Ascending aorta (tissue), 2 donors: ENCODE measurements around the gene UBE2L6. TPM values are rescaled to one million over a fixed set of nuclear protein-coding genes. Genes with fewer than 3 reads are reported as not detected.

Experiments
- DNase-seq, 2 donors: peaks; one replicate each; pipeline ENCODE4 v3.0.0-alpha.2; 2019; ENCODE audit warnings: low spot score in 2 of 2
- H3K27ac ChIP-seq, 2 donors: fragments of 200-600 bp; sonication (generic); one replicate each; pipeline ENCODE4 v1.5.1; 2016 to 2017; ENCODE audit warnings: mild to moderate bottlenecking in 1 of 2
- H3K27me3 ChIP-seq: fragments of 200-600 bp; sonication (generic); one replicate; pipeline ENCODE4 v1.5.1; 2017
- H3K36me3 ChIP-seq, 2 donors: fragments of 200-600 bp; sonication (generic); one replicate each; pipeline ENCODE4 v1.5.1; 2016
- H3K4me1 ChIP-seq, 2 donors: fragments of 200-600 bp; sonication (generic); one replicate each; pipeline ENCODE4 v1.5.1; 2016 to 2017; ENCODE audit warnings: mild to moderate bottlenecking in 1 of 2
- H3K4me3 ChIP-seq, 2 donors: fragments of 200-600 bp; sonication (generic); one replicate each; pipeline ENCODE4 v1.5.1; 2016 to 2017; ENCODE audit warnings: mild to moderate bottlenecking in 1 of 2
- H3K9me3 ChIP-seq, 2 donors: fragments of 200-600 bp; sonication (generic); one replicate each; pipeline ENCODE4 v1.5.1; 2016
- intact Hi-C: fragments of 100-400 bp; cut with DNase I; formaldehyde crosslinking; loops from one replicate; pipeline ENCODE4 v1.15.1; 2023
- total RNA-seq: library from RNA; depleted of rRNA; stranded (reverse); fragments of >200 nt; gene quantifications from one replicate; pipeline ENCODE4 v1.1.0, GENCODE V29; 2016
- TF ChIP-seq, protein P1 (sequence below), 3 experiments: fragments of 200-600 bp in 2 of 3; fragments of 450-650 bp in 1 of 3; sonication (generic) in 2 of 3; IDR thresholded peaks; one replicate each; pipeline ENCODE4 v1.5.1; 2016 to 2019; ENCODE audit warnings: antibody characterized with exemption in 3 of 3, mild to moderate bottlenecking in 1 of 3, moderate library complexity in 1 of 3

UBE2L6 gene
- total RNA-seq, 1 donor from 2014 or later: 44.9 TPM

DNA sequence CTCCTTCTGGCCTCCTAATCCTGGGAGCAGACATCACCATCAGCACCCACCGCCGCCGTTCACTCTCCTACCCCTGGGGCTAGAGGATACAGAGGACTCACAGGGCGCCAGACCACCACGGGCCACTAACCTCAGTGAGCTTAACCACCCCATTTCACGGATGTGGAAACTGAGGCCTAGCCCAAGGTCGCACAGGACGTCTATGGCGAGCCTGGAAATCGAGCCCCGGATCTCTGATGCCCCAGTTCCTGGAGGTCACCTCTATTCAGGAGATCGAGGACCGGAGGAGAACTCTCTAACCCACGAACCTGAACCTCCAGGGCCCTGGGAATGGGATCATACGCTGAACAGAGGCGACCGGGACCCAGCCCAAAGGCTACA is 37.3 kb downstream of the UBE2L6 start:
- no peak for DNase-seq
- Histone ChIP-seq H3K4me1 (peaks cover 5 to 12% of the 10 kb centered on the region in 2 donors), H3K36me3 (peaks cover 0 to 3% of the 10 kb centered on the region in 2 donors), H3K4me3 (peak overlapping the region; percentile 67), H3K27me3 (no peaks in the 10 kb centered on the region), H3K27ac (peak overlapping the region; percentile 56 to 63), H3K9me3 (no peaks in the 10 kb centered on the region)
- intact Hi-C loops: loop anchor here (1.0 to 5.0 kb wide), 4 partner anchors 31 to 203 kb away; partner anchors contain the start of genes MED19, TMX2 and UBE2L6
- TF ChIP-seq, protein P1, sequence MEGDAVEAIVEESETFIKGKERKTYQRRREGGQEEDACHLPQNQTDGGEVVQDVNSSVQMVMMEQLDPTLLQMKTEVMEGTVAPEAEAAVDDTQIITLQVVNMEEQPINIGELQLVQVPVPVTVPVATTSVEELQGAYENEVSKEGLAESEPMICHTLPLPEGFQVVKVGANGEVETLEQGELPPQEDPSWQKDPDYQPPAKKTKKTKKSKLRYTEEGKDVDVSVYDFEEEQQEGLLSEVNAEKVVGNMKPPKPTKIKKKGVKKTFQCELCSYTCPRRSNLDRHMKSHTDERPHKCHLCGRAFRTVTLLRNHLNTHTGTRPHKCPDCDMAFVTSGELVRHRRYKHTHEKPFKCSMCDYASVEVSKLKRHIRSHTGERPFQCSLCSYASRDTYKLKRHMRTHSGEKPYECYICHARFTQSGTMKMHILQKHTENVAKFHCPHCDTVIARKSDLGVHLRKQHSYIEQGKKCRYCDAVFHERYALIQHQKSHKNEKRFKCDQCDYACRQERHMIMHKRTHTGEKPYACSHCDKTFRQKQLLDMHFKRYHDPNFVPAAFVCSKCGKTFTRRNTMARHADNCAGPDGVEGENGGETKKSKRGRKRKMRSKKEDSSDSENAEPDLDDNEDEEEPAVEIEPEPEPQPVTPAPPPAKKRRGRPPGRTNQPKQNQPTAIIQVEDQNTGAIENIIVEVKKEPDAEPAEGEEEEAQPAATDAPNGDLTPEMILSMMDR (IDR thresholded peaks at IDR 0.05): no peak

DNA sequence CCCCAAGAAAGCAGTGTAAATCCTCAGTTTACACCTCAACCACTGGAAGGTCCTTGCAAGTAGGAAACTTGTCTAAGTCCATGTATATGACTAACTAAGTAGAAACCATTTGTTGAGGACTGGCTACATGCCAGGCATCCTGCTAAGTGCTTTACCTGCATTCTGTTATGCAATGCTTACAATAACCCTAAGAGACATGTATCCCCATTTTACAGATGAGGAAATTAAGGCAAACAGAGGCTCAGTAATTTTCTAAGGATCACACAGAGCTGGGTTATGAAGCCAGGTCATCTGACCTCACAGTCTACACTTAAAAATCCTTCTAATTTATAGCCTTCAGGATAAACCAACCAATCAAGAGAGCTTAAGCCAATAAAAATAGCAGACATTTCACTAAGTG is 38.5 kb downstream of the UBE2L6 start:
- Histone ChIP-seq H3K4me1 (peaks cover 5 to 12% of the 10 kb centered on the region in 2 donors), H3K36me3 (peaks cover 0 to 3% of the 10 kb centered on the region in 2 donors), H3K9me3 (no peaks in the 10 kb centered on the region), H3K27ac (no peak overlapping the region), H3K4me3 (no peak overlapping the region), H3K27me3 (no peaks in the 10 kb centered on the region)
- TF ChIP-seq, protein P1 (IDR thresholded peaks at IDR 0.05): no peak
- no peak for DNase-seq
- intact Hi-C loops: loop anchor here (5.0 kb wide), 1 partner anchor 182 kb away; no protein-coding TSS in a partner anchor

GRCh38 chr11:57527056-57527631 is 40.3 kb downstream of the UBE2L6 start:
- no peaks in the 10 kb centered on the region for H3K27me3 ChIP-seq
- H3K36me3 ChIP-seq: peaks cover 0 to 3% of the 10 kb centered on the region in 2 donors
- H3K27ac ChIP-seq: no peak overlapping the region
- H3K4me1 ChIP-seq: peaks cover 5 to 12% of the 10 kb centered on the region in 2 donors
- H3K4me3 ChIP-seq: no peak overlapping the region
- DNase-seq: peak in 1 of 2 donors; percentile 84
- H3K9me3 ChIP-seq: no peaks in the 10 kb centered on the region
- TF ChIP-seq, protein P1 (IDR thresholded peaks at IDR 0.05): peak; percentile 79 to 95 (median 93)
- intact Hi-C loops: loop anchor here (1.0 to 5.0 kb wide), 3 partner anchors 34 to 180 kb away; no protein-coding TSS in a partner anchor

GRCh38 chr11:57523419-57523818 is 44.1 kb downstream of the UBE2L6 start:
- no peaks in the 10 kb centered on the region for H3K4me1 ChIP-seq
- H3K9me3 ChIP-seq: no peaks in the 10 kb centered on the region
- TF ChIP-seq, protein P1 (IDR thresholded peaks at IDR 0.05): no peak
- no peaks in the 10 kb centered on the region for H3K27me3 ChIP-seq
- DNase-seq: no peak
- intact Hi-C loops: no loop called here
- H3K4me3 ChIP-seq: no peak overlapping the region
- H3K36me3 ChIP-seq: no peaks in the 10 kb centered on the region
- no peak overlapping the region for H3K27ac ChIP-seq

GRCh38 chr11:57521116-57521515 is 46.4 kb downstream of the UBE2L6 start:
- no peaks in the 10 kb centered on the region for H3K27me3 ChIP-seq
- H3K4me1 ChIP-seq: no peaks in the 10 kb centered on the region
- H3K27ac ChIP-seq: no peak overlapping the region
- DNase-seq: no peak
- no peaks in the 10 kb centered on the region for H3K9me3 ChIP-seq
- TF ChIP-seq, protein P1 (IDR thresholded peaks at IDR 0.05): no peak
- H3K36me3 ChIP-seq: no peaks in the 10 kb centered on the region
- no peak overlapping the region for H3K4me3 ChIP-seq
- intact Hi-C loops: no loop called here
